Sigmoid colon (tissue), 4 donors: ENCODE measurements around the gene KIF11.

Experiments used
- EP300 ChIP-seq, 4 donors: sonication (generic); formaldehyde crosslinking; IDR thresholded peaks; one replicate each; pipeline ENCODE4 v1.6.1; 2017; ENCODE audit warnings: antibody characterized with exemption in 4 of 4
- POLR2A ChIP-seq, 2 donors: fragments of 450-650 bp; IDR thresholded peaks; one replicate each; pipeline ENCODE4 v1.6.1; 2016; ENCODE audit warnings: antibody characterized with exemption in 2 of 2, mild to moderate bottlenecking in 2 of 2, moderate library complexity in 2 of 2
- POLR2AphosphoS5 ChIP-seq, 4 donors: sonication (generic); formaldehyde crosslinking; IDR thresholded peaks; one replicate each; pipeline ENCODE4 v1.6.1; 2017; ENCODE audit warnings: antibody characterized with exemption in 4 of 4
- TF ChIP-seq, protein P1 (sequence below), 4 experiments: fragments of 450-650 bp in 3 of 4; fragments of 200-600 bp in 1 of 4; IDR thresholded peaks; one replicate each; pipeline ENCODE4 v1.5.1; 2016 to 2019; ENCODE audit warnings: antibody characterized with exemption in 4 of 4, mild to moderate bottlenecking in 3 of 4, moderate library complexity in 2 of 4

DNA sequence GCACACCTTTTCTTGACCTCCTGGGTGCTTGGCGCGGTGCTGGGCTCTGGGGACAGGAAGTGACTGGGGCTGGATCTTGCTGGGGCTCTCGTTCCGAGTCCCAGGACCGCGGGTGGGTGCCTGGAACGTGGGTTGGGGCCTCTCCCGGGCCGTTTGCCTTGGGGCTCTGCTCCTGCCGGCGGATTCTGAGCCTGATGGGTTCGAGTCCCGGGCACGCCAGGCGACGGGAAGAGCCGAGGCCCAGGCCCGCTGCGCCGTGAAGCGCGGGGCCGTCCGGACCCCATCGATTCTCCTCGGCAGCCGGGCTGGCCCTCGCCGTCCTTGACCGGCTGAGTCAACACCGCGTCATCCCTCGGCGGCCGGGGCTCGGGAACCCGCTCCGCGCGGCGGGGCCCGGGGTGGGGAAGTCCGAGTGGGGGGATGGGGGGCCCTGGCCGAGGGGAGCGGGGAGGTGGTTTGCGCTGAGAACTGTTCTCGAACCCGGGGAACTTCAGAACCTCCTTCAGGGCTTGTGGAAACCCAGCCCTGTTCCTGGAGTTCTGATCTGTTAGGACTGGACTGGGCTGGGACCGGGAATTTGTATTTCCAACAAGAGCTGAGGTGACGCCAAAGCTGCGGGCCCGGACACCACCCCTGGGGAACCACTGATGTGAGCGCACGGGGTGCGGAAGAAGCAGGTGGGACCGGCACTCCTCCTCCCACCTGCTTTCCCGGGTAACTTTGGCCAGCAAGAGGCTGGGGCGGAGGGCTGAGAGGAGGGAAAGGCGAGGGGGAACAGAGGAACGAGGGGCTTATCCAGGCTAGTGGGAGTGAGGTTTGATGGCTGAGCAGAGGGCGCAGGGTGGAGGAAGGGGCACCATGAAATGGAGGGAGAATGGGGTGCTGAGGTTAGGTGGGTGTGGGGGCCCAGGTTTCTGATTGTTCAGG lies 103.0 kb downstream of the KIF11 start:
- TF ChIP-seq, protein P1, sequence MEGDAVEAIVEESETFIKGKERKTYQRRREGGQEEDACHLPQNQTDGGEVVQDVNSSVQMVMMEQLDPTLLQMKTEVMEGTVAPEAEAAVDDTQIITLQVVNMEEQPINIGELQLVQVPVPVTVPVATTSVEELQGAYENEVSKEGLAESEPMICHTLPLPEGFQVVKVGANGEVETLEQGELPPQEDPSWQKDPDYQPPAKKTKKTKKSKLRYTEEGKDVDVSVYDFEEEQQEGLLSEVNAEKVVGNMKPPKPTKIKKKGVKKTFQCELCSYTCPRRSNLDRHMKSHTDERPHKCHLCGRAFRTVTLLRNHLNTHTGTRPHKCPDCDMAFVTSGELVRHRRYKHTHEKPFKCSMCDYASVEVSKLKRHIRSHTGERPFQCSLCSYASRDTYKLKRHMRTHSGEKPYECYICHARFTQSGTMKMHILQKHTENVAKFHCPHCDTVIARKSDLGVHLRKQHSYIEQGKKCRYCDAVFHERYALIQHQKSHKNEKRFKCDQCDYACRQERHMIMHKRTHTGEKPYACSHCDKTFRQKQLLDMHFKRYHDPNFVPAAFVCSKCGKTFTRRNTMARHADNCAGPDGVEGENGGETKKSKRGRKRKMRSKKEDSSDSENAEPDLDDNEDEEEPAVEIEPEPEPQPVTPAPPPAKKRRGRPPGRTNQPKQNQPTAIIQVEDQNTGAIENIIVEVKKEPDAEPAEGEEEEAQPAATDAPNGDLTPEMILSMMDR (IDR thresholded peaks at IDR 0.05) = no peak
- TF ChIP-seq EP300 (IDR thresholded peaks at IDR 0.05) = no peak
- no peak for TF ChIP-seq POLR2AphosphoS5 (IDR thresholded peaks at IDR 0.05)
- no peak for TF ChIP-seq POLR2A (IDR thresholded peaks at IDR 0.05)
